BJ (cell line): Measurements from ENCODE around the gene NQO2. TPM values are rescaled to one million over a fixed set of nuclear protein-coding genes. Genes with fewer than 3 reads are reported as not detected.

Source experiments
- CTCF ChIA-PET: fragments of 350-600 bp; formaldehyde crosslinking; extraction: SDS; loops from one replicate; lab custom pipeline; 2021; ENCODE audit warnings: antibody characterized with exemption, inconsistent platforms; lab: Yijun Ruan, JAX
- POLR2A ChIA-PET: fragments of 300-600 bp; sonication (Branson Sonifier 250); formaldehyde crosslinking; extraction: SDS; loops from one replicate; lab custom pipeline; 2021; ENCODE audit warnings: antibody characterized with exemption; lab: Charles Lee
- DNase-seq: peaks from one replicate; pipeline ENCODE4 v3.0.0-alpha.2; 2011; ENCODE audit warnings: low read depth
- H3K27me3 ChIP-seq: 2 replicates; pipeline ENCODE4 v1.6.0; 2011; ENCODE audit warnings: low read length; ENCODE audit not compliant: control insufficient read depth, insufficient read depth
- H3K36me3 ChIP-seq: 2 replicates; pipeline ENCODE4 v1.5.1; 2011; ENCODE audit warnings: low read length; ENCODE audit not compliant: control insufficient read depth, insufficient read depth
- H3K4me3 ChIP-seq: 2 replicates; pipeline ENCODE4 v1.5.1; 2011; ENCODE audit warnings: low read depth, mild to moderate bottlenecking, control low read depth, low read length
- CTCF ChIP-seq: IDR thresholded peaks from 2 replicates; pipeline ENCODE4 v1.5.1; 2011; ENCODE audit warnings: low read depth, mild to moderate bottlenecking, control low read depth, inconsistent platforms, low read length, moderate library complexity; ENCODE audit not compliant: insufficient read depth
- polyA plus RNA-seq: library from polyadenylated mRNA; depleted of rRNA; stranded (reverse); fragments of >200 nt; gene quantifications from 2 replicates; pipeline ENCODE4 v1.2.3, GENCODE V29; 2011

NQO2 gene
- polyA plus RNA-seq, 1 experiment, result 56.2 TPM

DNA sequence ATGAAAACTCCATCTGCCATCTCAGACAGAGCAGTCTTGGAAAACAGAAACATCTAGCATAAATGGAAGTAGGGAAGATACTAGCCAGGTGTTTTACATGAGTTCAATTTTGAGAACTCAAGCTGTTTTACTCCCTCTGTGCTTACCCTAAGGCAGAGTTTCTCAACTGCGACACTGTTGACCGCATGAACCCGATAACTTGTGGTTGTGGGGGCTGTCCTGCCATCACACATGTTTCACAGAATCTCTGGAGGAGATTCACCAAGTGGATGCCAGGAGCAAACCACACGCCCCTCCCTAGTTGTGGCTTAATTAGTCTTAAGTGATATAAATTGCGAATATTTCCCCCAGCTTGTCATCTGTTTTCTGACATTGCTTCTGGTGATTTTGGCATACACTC lies 26.0 kb upstream of the NQO2 start:
- H3K36me3 ChIP-seq, result no peaks in the 10 kb centered on the region
- H3K27me3 ChIP-seq, result no peaks in the 10 kb centered on the region
- CTCF ChIA-PET, result interaction anchor here (0.8 to 4.4 kb wide), 4 partner anchors 16 to 41 kb away, joined by 3 to 28 read pairs (median 8); no protein-coding TSS in a partner anchor
- DNase-seq, result no peak
- no peak overlapping the region for H3K4me3 ChIP-seq
- TF ChIP-seq CTCF, result no peak
- POLR2A ChIA-PET, result no interaction called here

GRCh38 chr6:2976060-2976459 lies 23.6 kb upstream of the NQO2 start:
- ChIA-PET POLR2A (no interaction called here), CTCF (interaction anchor here (2.4 to 4.4 kb wide), 3 partner anchors 11 to 24 kb away, joined by 8 to 28 read pairs (median 14); no protein-coding TSS in a partner anchor)
- TF ChIP-seq CTCF, result no peak
- Histone ChIP-seq H3K36me3 (no peaks in the 10 kb centered on the region), H3K4me3 (no peak overlapping the region), H3K27me3 (no peaks in the 10 kb centered on the region)
- no peak for DNase-seq

GRCh38 chr6:2976571-2977085 lies 23.1 kb upstream of the NQO2 start:
- CTCF ChIA-PET, result interaction anchor here (2.4 to 4.4 kb wide), 3 partner anchors 10 to 24 kb away, joined by 8 to 28 read pairs (median 14); no protein-coding TSS in a partner anchor
- no peak for TF ChIP-seq CTCF

DNA sequence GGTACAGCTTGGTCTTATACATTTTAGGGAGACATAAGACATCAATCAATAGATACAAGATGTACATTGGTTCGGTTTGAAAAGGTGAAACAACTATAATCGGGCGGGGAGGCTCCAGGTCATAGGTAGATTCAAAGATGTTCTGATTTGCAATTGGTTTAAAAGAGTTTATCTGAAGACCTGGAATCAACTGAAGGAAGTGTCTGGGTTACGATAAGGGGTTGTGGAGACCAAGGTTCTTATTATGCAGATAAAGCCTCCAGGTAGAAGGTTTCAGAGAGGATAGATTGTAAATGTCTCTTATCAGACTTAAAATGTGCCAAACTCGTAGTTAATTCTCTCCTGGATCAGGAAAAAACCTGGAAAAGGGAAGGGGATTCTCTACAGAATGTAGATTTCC lies 22.4 kb upstream of the NQO2 start:
- POLR2A ChIA-PET, result no interaction called here
- Histone ChIP-seq H3K27me3 (no peaks in the 10 kb centered on the region), H3K36me3 (no peaks in the 10 kb centered on the region), H3K4me3 (no peak overlapping the region)
- TF ChIP-seq CTCF, result no peak
- CTCF ChIA-PET, result interaction anchor here (1.3 to 4.0 kb wide), 2 partner anchors 17 to 25 kb away, joined by 3 to 16 read pairs; no protein-coding TSS in a partner anchor
- DNase-seq, result no peak

More at GRCh38 chr6:2976571-2977085, 23.1 kb upstream of the NQO2 start:
- no peak overlapping the region for H3K4me3 ChIP-seq
- H3K27me3 ChIP-seq, result no peaks in the 10 kb centered on the region
- POLR2A ChIA-PET, result no interaction called here
- no peaks in the 10 kb centered on the region for H3K36me3 ChIP-seq
- DNase-seq, result peak; percentile 82

- no peak for TF ChIP-seq CTCF
- no peaks in the 10 kb centered on the region for H3K27me3 ChIP-seq
- DNase-seq, result no peak
- H3K36me3 ChIP-seq, result no peaks in the 10 kb centered on the region
- POLR2A ChIA-PET, result no interaction called here
- CTCF ChIA-PET, result interaction anchor here (1.3 to 4.0 kb wide), 3 partner anchors 10 to 26 kb away, joined by 3 to 16 read pairs (median 5); no protein-coding TSS in a partner anchor
- H3K4me3 ChIP-seq, result no peak overlapping the region
These were observed 21.7 kb upstream of the NQO2 start for GRCh38 chr6:2977799-2978590.
